SKM-1 treated with dmso at 0.1 percent for 144 hours (cell line): ENCODE results near the gene GARIN3.
"Not testable (repeated sequence)": the region's sequence is repeated elsewhere in the genome, so short reads cannot be mapped to it uniquely, and the experiment has no call there.

ENCODE experiments used
- DNase-seq: peaks from one replicate; lab custom pipeline; 2025; ENCODE audit not compliant: unreplicated experiment; lab: John Stamatoyannopoulos, UW

GARIN3 gene

DNA sequence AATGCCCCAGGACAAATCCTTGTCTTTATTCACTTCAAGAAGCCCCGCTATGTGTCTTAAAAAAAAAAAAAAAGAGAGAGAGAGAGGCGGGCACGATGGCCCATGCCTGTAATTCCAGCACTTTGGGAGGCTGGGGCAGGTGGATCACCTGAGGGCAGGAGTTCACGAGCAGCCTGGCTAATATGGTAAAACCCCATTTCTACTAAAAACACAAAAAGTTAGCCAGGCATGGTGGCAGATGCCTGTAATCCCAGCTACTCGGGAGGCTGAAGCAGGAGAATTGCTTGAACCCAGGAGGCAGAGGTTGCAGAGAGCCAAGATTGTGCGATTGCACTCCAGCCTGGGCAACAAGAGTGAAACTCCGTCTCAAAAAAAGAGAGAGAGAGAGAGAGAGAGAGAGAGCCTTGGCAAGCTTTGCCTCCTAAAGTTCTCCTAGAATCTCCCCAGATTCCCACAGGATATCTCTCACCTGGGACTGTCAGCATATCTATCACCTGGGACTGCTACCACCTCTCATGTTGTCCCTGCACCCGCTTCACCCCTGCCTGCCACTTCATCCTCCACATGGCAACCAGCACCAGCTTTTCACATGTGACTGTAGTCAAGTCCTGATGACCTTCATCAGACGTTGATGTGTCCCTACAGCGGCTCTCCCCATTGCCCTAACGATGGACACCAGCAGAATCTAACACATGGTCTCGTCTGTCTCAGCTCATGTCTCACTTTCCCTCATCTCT, 20.4 kb upstream of the GARIN3 start:
- DNase-seq: no peak

- not testable (repeated sequence) for DNase-seq
These were observed 19.1 kb upstream of the GARIN3 start for GRCh38 chr5:157185122-157185521.

DNA sequence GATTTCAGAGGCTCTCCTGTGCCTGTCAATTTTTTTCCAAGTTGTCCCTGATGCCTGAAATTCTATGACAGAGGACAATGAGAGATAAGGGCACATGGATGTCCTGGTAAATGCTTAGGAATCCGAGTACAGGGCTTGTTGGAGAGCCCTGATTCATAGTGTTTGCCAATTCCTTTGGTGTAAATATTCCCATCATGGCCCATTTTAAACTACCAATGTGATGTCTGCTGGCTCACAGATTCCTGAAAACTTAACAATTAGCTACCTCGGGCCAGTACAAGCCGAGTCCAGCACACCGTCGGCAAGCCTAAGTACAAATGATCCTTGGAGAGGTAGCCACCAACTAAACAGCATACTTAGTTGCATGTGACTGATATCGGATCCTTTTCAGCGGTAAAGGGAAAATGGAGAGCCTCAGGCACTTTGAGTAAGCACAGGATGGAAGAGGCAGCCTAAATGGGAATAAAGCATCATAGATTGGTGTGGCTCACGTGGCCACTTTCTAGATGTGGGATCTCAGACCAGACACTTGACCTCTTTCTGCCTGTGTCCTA, 18.1 kb upstream of the GARIN3 start:
- no peak for DNase-seq

DNA sequence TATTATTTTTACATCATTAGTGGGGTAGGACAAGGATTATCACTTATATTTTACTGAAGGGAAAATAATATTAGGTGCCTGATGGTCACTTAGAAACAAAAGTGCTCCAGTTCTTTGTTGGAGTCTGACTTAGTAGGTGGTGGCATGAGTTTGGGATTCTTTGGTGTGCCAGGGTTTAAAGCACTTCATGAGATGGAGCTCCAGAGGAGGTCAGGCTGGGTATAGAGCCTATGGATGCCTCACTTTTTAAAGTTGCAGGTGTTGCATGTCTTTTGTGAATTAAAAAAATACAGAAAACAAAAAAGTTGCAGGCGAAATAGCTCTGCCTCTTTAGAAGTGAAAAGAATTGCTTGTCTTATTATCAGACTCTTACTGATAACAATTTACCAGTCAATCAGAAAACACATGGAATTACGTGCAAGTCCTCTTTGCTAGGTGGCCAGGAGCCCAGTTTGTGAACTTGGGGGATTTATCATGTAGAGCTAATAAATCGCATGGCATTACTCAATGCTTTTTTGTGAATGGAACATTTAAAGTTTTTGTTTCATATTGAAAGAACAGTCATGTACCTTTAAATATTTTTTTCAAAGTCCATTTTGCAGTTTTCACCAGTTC, 16.2 kb upstream of the GARIN3 start:
- DNase-seq: no peak

GRCh38 chr5:157180374-157181264, 14.6 kb upstream of the GARIN3 start, which contains the start of gene ITK:
ITK (plus strand) TSS chr5:157180840; CDS start chr5:157180978, 138 bp downstream.
- DNase-seq: no peak

GRCh38 chr5:157178966-157179365, 12.9 kb upstream of the GARIN3 start:
- DNase-seq: no peak

DNA sequence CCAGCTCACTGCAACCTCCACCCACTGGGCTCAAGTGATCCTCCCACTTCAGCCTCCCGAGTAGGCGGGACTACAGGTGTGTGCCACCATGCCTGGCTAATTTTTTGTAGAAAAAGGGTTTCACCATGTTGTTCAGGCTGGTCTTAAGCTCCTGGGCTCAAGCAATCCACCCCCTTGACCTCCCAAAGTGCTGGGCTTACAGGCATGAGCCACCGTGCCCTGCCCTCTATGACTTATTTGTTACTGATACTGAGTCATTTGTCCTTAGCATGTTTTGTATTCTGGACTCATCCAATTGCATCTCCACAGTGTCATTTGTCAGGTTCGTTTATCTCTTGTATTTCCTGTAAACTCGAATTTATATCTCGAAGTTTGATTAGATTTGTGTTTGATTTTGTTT, 11.9 kb upstream of the GARIN3 start:
- DNase-seq: no peak

GRCh38 chr5:157175071-157175612, 9.1 kb upstream of the GARIN3 start:
- DNase-seq: no peak

GRCh38 chr5:157172403-157172802, 6.3 kb upstream of the GARIN3 start:
- DNase-seq: no peak

- no peak for DNase-seq
These were observed 2.2 kb upstream of the GARIN3 start for GRCh38 chr5:157168286-157168685.

DNA sequence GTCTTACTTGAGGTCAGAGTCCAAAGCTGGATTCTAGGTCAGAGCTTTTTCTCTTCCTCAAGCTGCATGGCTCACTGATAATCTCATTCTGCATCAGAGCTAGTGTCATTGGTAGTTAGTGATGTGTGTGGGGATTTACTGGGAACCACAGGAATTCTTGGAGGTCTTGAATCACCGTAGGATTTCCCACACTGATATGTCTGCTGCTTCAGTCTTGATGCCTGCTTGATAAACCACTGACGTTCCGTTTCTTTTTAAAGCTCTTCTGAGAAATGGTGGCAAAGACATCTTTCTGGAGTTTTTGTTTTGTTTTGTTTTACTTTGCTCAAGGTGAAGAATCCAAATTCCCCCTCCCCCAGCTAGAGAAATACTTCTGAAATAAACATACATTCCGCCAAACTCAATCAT, 1.2 kb upstream of the GARIN3 start:
- DNase-seq: no peak

GRCh38 chr5:157165668-157166067, 396 bp downstream of the GARIN3 start:
- no peak for DNase-seq

- DNase-seq: no peak
These were observed 803 bp downstream of the GARIN3 start for GRCh38 chr5:157165261-157165660.

DNA sequence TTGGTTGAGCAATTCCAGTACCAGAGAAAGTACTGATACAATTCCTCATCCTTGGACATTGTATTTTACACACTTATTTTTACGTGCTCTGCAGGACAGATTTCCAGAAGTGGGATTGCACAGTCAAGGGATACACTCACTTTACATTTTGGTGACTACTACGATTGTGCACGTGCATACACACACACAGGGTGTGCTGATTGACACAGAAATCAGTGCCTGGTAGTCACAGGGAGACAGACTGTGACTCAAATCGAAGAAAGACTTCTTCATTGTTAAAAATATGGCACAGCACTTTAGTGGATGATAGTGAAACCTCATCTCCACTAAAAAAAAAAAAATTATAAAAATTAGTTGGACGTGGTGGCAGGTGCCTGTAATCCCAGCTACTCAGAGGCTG, 1.5 kb downstream of the GARIN3 start:
- DNase-seq: no peak

DNA sequence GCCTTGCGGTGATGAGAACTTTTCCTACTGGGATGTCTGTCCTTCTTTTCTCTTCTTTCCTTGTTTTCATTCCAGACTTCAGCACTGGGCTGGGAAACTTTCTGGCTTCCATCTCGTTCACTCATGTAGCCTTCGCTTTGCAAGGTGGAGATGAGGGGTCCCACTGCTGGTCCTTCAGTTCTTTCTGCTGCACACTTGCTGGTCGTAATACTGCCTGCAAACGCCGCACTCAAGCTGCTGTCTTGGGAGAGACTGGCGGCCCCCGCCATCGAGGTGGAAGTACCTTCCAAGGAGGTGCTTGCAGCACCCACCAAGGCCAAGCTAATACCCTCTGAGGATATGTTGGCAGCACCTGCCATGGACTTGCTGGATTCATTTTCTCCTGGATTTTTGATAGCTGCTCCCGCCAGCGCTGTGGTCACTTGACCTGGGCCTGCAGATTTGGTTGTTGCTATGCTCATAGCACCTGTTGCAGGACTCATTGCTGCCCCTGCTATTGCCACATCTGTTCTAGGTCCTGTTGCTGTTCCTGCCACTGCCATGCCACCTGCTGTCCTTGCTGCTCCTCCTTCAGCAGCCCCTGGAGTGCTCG, 3.0 kb downstream of the GARIN3 start:
- no peak for DNase-seq

- no peak for DNase-seq
These were observed 4.1 kb downstream of the GARIN3 start for GRCh38 chr5:157161996-157162395.

GRCh38 chr5:157160001-157160400, 6.1 kb downstream of the GARIN3 start:
- DNase-seq: no peak

DNA sequence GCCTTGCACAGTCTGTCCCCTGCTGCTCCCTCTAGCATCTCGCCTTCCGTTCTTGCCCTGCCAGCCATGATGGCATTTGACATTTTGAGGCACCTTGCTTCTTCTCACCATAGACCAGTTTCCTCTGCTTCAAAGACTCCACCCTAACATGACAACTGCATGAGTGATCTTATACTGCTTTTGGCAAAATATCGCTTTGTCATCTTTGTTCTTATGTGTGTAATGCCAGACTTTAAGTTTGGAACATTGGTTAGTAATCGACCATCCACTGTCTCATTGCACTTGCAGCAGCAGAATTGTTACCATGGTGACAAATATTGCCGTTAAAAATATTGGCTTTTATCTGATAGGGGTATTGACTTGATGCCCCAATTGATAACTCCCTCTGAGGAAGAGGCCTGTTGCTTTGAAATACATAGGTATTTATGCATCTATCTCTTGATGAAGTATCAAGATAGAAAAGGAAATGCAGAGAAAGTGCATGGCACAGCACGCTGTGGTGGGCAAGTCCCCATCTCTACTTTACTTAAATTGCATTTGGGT, 6.8 kb downstream of the GARIN3 start:
- no peak for DNase-seq

DNA sequence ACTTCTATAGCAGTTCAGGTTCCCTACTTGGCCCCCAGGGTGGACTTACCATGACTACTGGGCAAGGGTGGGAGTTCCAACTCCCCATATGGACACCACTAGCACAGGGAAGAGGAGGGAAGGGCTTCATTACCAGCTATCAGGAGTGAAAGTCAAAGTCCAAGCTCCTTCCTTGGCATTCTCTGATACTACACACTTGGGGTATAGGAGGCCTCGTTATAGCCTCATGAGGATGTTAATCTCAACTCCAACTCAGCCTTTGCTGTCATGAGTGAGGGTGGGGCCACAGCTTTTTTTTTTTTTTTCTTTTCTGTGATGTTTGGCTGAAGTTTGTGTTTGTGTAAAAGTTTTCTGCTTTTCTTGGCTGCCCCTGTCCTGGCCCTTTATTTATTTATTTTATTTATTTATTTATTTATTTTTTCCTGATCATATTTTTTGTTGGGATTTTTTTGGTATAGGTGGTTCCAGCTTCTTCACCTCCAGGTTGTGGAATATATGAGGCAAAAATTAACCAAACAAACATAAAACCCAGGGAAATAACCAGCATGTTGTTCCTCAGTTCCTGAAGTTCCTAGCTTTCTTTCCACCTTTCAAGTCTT, 8.7 kb downstream of the GARIN3 start:
- DNase-seq: no peak

DNA sequence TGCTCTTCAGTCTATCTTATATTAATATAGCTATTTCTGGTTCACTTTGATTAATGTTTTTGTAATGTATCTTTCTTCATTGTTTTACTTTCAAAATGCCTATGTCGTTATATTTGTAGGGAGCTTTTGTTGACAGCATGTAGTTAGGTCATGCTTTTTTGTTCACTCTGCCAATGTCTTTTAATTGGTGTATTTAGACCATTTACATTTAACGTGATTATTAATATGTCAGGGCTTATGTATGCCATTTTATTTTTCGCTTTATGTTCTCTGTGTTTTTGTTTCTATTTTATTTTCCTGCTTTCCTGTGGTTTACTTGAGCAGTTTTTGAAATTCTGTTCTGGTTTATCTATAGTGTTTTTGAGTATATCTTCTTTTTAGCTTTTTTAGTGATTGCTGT, 10.8 kb downstream of the GARIN3 start:
- no peak for DNase-seq
